Renal cortical epithelial cell (primary cell): ENCODE data around the gene IL34. TPM values are rescaled to one million over a fixed set of nuclear protein-coding genes. Genes with fewer than 3 reads are reported as not detected.
A peak's percentile ranks its signal among the peaks of the same experiment; 100 is the strongest.
"Not testable (repeated sequence)": the region's sequence is repeated elsewhere in the genome, so short reads cannot be mapped to it uniquely, and the experiment has no call there.

Experiments
- DNase-seq: peaks from one replicate; pipeline ENCODE4 v3.0.0-alpha.2; 2011; ENCODE audit warnings: low read depth
- total RNA-seq: library from RNA; depleted of rRNA; stranded (reverse); fragments of >200 nt; gene quantifications from 2 replicates; pipeline ENCODE4 v1.2.3, GENCODE V29; 2014

Gene IL34
- total RNA-seq, 1 donor from 2014 or later = 0.60 TPM

- no peak for DNase-seq
Measured at GRCh38 chr16:70630960-70631745, 15.2 kb upstream of the IL34 start.

DNA sequence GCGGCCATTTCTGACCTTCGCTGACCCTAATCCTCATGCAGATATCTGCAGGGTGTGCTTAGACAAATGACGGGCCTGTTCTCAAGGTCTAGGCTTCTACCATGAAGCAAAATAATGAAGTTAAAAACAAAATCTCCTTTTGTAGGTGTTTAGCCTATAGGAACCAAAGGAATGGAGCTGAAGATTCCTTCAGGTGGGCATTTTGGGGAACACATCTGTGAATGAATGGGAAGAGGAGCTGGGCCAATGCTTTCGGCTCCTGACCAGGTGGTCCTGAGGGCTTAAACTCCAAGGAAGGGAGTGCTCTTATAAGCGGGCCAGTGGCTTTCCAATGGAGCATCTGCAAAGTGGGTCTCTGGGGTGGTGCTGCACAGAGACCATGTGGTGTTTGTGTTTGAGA, 14.1 kb upstream of the IL34 start:
- DNase-seq = no peak

- not testable (repeated sequence) for DNase-seq
Measured at GRCh38 chr16:70633617-70634016, 12.7 kb upstream of the IL34 start.

- no peak for DNase-seq
Measured at GRCh38 chr16:70634861-70635260, 11.5 kb upstream of the IL34 start.

GRCh38 chr16:70635336-70636016, 10.9 kb upstream of the IL34 start:
- no peak for DNase-seq

DNA sequence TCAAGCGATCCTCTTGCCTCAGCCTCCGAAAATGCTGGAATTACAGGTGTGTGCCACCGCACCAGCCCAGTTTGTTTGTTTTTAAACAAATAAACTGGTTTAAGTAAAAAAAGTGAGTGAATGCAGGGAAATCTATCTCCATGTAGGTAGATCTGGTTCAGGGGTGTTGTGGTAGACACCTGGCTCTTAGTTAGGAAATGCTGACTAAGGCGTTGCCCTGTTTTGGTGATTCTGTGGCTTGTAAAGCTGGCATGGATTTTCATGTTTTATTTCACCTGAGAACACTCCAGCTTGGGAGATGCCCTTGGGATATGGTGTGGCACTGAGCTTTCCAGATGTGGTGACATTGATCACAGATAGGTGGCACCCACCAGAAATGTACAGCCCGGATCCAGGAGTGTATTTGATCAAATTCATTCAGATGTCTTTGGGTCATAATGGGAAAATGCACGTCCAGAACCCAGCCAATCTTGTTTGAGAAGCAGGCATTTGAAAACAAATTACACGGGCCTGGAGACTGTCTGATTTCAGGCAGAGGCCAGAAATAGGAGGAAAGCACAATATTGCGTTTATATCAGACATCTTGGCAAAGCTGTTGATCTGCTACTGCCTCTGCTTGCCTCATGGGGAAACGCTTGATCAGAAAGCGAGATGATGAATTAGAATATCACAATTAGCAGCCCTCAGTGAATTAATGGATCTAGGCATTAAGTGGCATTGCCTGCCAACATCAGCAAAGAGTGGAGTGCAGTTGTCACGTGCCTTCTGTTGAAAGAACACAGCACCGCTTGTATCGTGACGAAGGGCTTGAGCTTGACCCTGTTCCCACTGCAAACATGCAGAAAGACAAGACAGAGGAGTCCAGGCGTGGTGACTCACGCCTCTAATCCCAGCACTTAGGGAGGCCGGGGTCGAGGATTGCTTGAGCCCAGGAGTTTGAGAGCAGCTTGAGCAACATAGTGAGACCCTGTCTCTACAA, 7.3 kb upstream of the IL34 start:
- no peak for DNase-seq

DNA sequence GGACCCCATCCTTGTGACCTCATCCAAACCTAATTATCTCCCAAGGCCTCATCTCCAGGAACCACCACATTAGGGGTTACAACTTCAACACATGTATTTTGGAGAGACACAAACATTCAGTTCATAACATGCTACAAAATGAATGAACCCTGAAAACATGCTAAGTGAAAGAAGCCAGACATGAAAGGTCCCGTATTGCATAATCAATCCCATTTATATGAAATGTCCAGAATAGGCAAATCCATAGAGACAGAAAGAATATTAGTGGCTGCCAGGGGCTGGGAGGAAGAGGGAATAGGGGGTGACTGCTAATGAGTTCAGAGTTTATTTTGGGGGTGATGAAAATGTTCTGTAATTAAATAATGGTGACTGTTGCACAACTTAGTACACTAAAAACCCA, 3.7 kb upstream of the IL34 start:
- no peak for DNase-seq

- DNase-seq = not testable (repeated sequence)
Measured at GRCh38 chr16:70643264-70643663, 3.1 kb upstream of the IL34 start.

DNA sequence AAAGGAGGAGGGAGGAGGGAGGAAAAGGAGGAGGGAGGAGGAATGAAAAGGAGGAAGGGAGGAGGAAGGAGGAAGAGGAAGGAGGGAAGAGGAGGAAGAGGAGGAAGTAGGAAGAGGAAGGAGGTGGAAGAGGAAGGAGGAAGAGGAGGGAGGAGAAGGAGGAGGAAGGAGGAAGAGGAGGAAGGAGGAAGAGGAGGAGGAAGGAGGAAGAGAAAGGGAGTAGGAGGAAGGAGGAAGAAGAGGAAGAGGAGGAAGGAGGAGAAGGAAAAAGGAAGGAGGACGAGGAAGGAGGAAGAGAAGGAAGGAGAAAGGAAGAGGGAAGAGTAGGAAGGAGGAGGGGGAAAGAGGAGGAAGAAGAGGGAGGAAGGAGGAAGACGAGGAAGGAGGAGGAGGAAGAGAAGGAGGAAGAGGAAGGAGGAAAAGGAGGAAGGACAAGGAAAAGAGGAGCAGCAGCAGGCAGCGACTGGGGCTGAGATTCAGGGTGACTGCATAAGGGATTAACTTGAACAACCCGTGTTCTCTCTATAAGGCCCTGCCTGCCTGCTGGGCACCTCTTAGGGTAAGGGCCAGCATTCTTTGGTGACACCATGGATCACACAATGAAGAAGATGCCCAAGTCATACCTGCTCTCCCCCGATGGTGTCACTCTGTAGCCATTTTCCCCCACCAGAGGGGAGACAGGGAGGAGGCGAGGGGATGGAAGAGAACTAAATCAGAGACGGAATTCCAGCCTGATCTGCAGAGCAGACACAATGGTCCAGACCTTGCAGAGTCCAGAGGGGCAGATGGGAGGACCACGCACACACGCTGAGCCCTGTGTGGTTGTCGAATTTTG, 1.4 kb upstream of the IL34 start:
- DNase-seq = no peak

GRCh38 chr16:70647441-70648359, 1.3 kb downstream of the IL34 start:
- DNase-seq = no peak

DNA sequence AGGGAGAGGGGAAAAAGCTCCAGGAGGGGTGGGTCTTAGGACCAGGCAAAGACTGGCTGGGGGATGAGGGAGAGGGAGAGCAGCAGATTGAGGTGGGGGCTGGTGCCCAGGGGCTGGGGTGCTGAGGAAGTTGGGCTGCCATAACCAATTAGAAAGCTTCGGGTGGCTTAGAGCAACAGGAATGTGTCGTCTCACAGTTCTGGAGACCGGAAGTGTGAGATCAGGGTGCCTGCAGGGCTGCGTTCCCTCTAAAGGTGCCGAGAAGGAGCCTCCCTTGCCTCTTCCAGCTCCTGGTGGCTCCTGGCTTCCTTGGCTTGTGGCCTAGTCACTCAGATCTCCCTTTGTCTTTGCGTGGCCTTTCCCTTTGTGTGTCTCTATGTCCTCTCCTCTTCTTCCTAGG, 2.2 kb downstream of the IL34 start:
- DNase-seq = no peak

- no peak for DNase-seq
Measured at GRCh38 chr16:70649300-70649699, 2.9 kb downstream of the IL34 start.

GRCh38 chr16:70650216-70650615, 3.9 kb downstream of the IL34 start:
- no peak for DNase-seq

- DNase-seq = no peak
Measured at GRCh38 chr16:70651524-70651923, 5.2 kb downstream of the IL34 start.

DNA sequence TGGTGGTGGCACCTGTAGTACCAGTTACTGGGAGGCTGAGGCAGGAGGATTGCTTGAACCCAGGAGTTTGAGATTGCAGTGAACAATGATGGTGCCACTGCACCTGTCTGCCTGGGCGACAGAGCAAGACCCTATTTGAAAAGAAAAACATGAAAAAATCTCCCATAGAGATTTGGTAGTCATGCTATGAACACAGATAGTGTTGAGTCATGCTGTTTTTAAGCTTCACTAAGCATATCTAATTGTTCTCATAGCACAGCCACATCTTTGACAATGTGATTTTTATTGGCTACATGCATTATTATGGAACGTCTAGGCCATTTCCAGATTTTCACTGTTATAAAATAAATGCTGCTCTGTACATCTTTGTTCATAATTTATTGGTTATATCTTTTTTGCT, 6.0 kb downstream of the IL34 start:
- peak; percentile 76 for DNase-seq

DNA sequence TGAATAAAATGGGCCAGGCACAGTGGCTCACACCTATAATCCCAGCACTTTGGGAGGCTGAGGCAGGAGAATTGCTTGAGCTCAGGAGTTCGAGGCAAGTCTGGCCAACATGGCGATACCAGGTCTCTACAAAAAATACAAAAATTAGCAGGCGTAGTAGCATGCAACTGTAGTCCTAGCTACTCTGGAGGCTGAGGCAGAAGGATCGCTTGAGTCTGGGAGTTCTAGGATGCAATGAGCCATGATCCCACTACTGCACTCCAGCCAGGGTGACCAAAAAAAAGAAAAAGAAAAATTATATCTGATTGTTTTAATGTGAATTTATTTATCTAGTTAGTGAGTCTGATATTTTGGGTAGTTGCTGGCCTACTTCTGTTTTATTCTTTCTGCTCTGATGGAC, 7.0 kb downstream of the IL34 start:
- no peak for DNase-seq

DNA sequence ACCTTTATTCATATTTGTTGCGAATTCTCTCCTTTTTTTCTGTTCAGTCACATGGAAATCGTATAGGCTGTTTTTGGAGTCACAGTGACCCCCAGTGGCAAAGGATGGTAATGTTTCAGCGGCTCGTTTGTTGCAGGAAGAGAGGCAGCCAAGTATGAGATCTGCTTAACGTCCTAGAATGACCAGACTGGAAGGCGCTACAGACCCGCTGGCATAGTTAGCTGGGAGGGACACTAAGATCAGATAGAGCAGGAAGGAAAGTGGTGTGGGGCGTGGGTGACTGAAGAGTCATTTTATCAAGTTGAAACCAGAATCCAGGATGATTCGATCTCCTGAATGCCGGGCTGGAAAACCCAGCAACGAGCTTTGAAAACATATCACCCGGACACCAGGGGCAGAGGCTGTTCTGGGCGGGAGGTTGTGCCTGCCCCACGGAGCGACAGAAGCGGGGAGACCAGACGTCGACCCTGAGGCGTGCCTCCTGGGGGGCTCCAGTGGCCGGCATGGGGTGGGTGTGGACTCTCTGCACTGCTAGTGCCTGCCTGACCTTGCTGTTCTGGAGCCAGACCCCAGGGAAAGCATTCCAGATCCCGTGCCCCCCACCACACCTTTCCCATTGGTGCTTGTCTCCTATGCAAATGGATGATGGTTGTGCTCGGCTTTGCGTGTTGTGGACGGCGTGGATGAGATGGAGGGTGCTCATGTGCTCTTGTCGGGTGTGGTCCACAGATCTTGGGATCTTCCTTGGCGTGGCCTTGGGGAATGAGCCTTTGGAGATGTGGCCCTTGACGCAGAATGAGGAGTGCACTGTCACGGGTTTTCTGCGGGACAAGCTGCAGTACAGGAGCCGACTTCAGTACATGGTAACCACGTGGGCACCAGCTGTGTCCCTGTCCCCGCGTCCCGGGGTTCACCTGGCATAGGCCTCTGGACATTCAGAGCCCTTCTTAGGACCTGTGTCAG, 7.7 kb downstream of the IL34 start:
- peak; percentile 77 for DNase-seq

DNA sequence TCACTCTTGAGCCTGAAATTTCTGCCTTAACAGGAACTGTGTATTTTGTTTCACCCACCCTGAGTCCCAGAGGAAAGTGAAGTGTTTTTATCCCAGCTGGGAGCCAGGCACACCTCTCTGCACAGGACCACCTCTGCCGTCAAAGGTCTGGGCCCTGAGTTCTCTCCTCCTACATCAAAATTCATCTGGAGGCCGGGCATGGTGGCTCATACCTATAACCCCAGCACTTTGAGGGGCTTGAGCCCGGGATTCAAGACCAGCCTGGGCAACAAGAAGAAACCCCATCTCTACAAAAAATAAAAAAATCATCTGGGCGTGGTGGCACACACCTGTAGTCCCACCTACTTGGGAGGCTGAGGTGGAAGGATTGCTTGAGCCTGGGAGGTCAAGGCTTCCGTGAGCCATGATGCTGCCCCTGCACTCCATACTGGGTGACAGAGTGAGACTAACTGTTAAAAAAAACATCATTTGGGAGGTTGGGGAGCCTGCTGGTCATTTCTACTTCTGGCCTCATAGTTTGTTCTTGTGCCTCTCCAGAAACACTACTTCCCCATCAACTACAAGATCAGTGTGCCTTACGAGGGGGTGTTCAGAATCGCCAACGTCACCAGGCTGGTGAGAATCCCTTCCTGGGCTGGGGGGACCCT, 9.8 kb downstream of the IL34 start:
- DNase-seq = no peak
